ENCODE measurements around the gene CTXN1.

CTXN1 gene

GRCh38 chr19:7968796-7969554, 43.0 kb upstream of the CTXN1 start:
- no peak for TF ChIP-seq CTCF (IDR thresholded peaks at IDR 0.05; ENCODE audit: low read depth, low read length, missing control alignments)
- no peak overlapping the region for H3K4me3 ChIP-seq (ENCODE audit: low read depth, low read length)

GRCh38 chr19:7968008-7968795, 42.3 kb upstream of the CTXN1 start:
- DNase-seq (ENCODE audit: low read depth) = no peak
- TF ChIP-seq CTCF (IDR thresholded peaks at IDR 0.05; ENCODE audit: low read depth, low read length, missing control alignments) = no peak
- no peak overlapping the region for H3K4me3 ChIP-seq (ENCODE audit: low read depth, low read length)

More at GRCh38 chr19:7968796-7969554, 43.0 kb upstream of the CTXN1 start:
- no peak for DNase-seq (ENCODE audit: low read depth)

GRCh38 chr19:7965921-7966665, 40.2 kb upstream of the CTXN1 start:
- DNase-seq (ENCODE audit: low read depth) = no peak
- no peak overlapping the region for H3K4me3 ChIP-seq (ENCODE audit: low read depth, low read length)
- no peak for TF ChIP-seq CTCF (IDR thresholded peaks at IDR 0.05; ENCODE audit: low read depth, low read length, missing control alignments)

GRCh38 chr19:7965259-7965841, 39.4 kb upstream of the CTXN1 start:
- H3K4me3 ChIP-seq (ENCODE audit: low read depth, low read length) = no peak overlapping the region
- no peak for TF ChIP-seq CTCF (IDR thresholded peaks at IDR 0.05; ENCODE audit: low read depth, low read length, missing control alignments)
- no peak for DNase-seq (ENCODE audit: low read depth)

- DNase-seq (ENCODE audit: low read depth) = no peak
- no peak overlapping the region for H3K4me3 ChIP-seq (ENCODE audit: low read depth, low read length)
- TF ChIP-seq CTCF (IDR thresholded peaks at IDR 0.05; ENCODE audit: low read depth, low read length, missing control alignments) = no peak
These were observed 37.6 kb upstream of the CTXN1 start for GRCh38 chr19:7963566-7963965.

GRCh38 chr19:7962644-7963268, 36.8 kb upstream of the CTXN1 start:
- H3K4me3 ChIP-seq (ENCODE audit: low read depth, low read length) = no peak overlapping the region
- no peak for DNase-seq (ENCODE audit: low read depth)
- TF ChIP-seq CTCF (IDR thresholded peaks at IDR 0.05; ENCODE audit: low read depth, low read length, missing control alignments) = no peak
